Gastrocnemius medialis (tissue), 4 donors: ENCODE measurements around the gene TMEM181. TPM values are rescaled to one million over a fixed set of nuclear protein-coding genes. Genes with fewer than 3 reads are reported as not detected.
A peak's percentile ranks its signal among the peaks of the same experiment; 100 is the strongest.
"Not testable (repeated sequence)": the region's sequence is repeated elsewhere in the genome, so short reads cannot be mapped to it uniquely, and the experiment has no call there.

Source experiments
- ATAC-seq, 2 donors: fragments of 150-250 bp; one replicate each; pipeline ENCODE4 v1.9.1; 2016
- DNase-seq, 2 donors: peaks; one replicate each; pipeline ENCODE4 v3.0.0-alpha.2; 2019
- H3K27ac ChIP-seq, 4 donors: fragments of 200-600 bp; sonication (generic); 1 replicate in 1 of 4; 2 replicates in 3 of 4; pipeline ENCODE4 v1.5.1; 2016 to 2018; ENCODE audit warnings: mild to moderate bottlenecking in 2 of 4, moderate library complexity in 1 of 4
- H3K27me3 ChIP-seq, 3 donors: fragments of 200-600 bp; sonication (generic) in 2 of 3; 1 replicate in 1 of 3; 2 replicates in 2 of 3; pipeline versions ENCODE4 v1.5.1 to v1.6.0; 2016 to 2019; ENCODE audit warnings: mild to moderate bottlenecking in 1 of 3, moderate library complexity in 1 of 3
- H3K36me3 ChIP-seq, 2 donors: fragments of 200-600 bp; sonication (generic) in 1 of 2; one replicate each; pipeline ENCODE4 v1.5.1; 2017 to 2018
- H3K4me1 ChIP-seq, 2 donors: fragments of 200-600 bp; sonication (generic) in 1 of 2; one replicate each; pipeline ENCODE4 v1.5.1; 2016 to 2017; ENCODE audit warnings: mild to moderate bottlenecking in 2 of 2
- H3K4me3 ChIP-seq, 4 donors: fragments of 200-600 bp; sonication (generic) in 3 of 4; 1 replicate in 1 of 4; 2 replicates in 3 of 4; pipeline ENCODE4 v1.5.1; 2016 to 2019; ENCODE audit warnings: mild to moderate bottlenecking in 2 of 4
- H3K9me3 ChIP-seq, 3 donors: fragments of 200-600 bp; sonication (generic) in 2 of 3; 1 replicate in 1 of 3; 2 replicates in 2 of 3; pipeline ENCODE4 v1.5.1; 2016 to 2019
- POLR2A ChIP-seq, 2 donors: fragments of 450-650 bp; IDR thresholded peaks; one replicate each; pipeline ENCODE4 v1.6.1; 2017; ENCODE audit warnings: antibody characterized with exemption in 2 of 2, mild to moderate bottlenecking in 2 of 2, moderate library complexity in 2 of 2
- in situ Hi-C, 4 donors: fragments of 200-750 bp; cut with MboI; loops; one replicate each; pipeline versions ENCODE4 v1.15.0 to v1.8.0; 2017; ENCODE audit warnings: low sequenced_read_pairs in 4 of 4
- intact Hi-C: fragments of 100-400 bp; cut with DNase I; formaldehyde crosslinking; loops from one replicate; pipeline ENCODE4 v1.15.1; 2023; ENCODE audit warnings: low total_unique reads
- total RNA-seq, 4 donors: library from RNA; depleted of rRNA; stranded (reverse); fragments of >200 nt; gene quantifications; one replicate each; pipeline versions ENCODE4 v1.1.0 to v1.2.3, GENCODE V29; 2016
- TF ChIP-seq, protein P1 (sequence below), 5 experiments: fragments of 450-650 bp in 3 of 5; fragments of 200-600 bp in 2 of 5; sonication (generic) in 2 of 5; IDR thresholded peaks in 4 of 5; conservative IDR thresholded peaks in 1 of 5; 1 replicate in 4 of 5; 2 replicates in 1 of 5; pipeline ENCODE4 v1.5.1; 2016 to 2019; ENCODE audit warnings: antibody characterized with exemption in 5 of 5, mild to moderate bottlenecking in 3 of 5, moderate library complexity in 3 of 5

The TMEM181 gene
- total RNA-seq, 4 donors from 2014 or later = 12.1 to 17.9 (median 12.9) TPM

- Histone ChIP-seq H3K27me3 (no peaks in the 10 kb centered on the region), H3K4me3 (no peak overlapping the region), H3K4me1 (peaks cover 33 to 34% of the 10 kb centered on the region in 2 donors), H3K9me3 (no peaks in the 10 kb centered on the region), H3K36me3 (no peaks in the 10 kb centered on the region), H3K27ac (peak overlapping the region in 3 of 4 donors; percentile 43 to 100 (median 97))
- in situ Hi-C loops = no loop called here
- no peak for ATAC-seq
- intact Hi-C loops = loop anchor here (10.0 kb wide), 2 partner anchors 601 to 1401 kb away; no protein-coding TSS in a partner anchor
- TF ChIP-seq POLR2A (IDR thresholded peaks at IDR 0.05) = no peak
- TF ChIP-seq, protein P1, sequence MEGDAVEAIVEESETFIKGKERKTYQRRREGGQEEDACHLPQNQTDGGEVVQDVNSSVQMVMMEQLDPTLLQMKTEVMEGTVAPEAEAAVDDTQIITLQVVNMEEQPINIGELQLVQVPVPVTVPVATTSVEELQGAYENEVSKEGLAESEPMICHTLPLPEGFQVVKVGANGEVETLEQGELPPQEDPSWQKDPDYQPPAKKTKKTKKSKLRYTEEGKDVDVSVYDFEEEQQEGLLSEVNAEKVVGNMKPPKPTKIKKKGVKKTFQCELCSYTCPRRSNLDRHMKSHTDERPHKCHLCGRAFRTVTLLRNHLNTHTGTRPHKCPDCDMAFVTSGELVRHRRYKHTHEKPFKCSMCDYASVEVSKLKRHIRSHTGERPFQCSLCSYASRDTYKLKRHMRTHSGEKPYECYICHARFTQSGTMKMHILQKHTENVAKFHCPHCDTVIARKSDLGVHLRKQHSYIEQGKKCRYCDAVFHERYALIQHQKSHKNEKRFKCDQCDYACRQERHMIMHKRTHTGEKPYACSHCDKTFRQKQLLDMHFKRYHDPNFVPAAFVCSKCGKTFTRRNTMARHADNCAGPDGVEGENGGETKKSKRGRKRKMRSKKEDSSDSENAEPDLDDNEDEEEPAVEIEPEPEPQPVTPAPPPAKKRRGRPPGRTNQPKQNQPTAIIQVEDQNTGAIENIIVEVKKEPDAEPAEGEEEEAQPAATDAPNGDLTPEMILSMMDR (IDR thresholded peaks at IDR 0.05 in 4 of 5, conservative IDR thresholded peaks at IDR 0.05 in 1 of 5) = no peak
- peak in 1 of 2 donors; percentile 7 for DNase-seq
Measured at GRCh38 chr6:158646023-158646910, 86.4 kb downstream of the TMEM181 start.

- in situ Hi-C loops = no loop called here
- TF ChIP-seq, protein P1 (IDR thresholded peaks at IDR 0.05 in 4 of 5, conservative IDR thresholded peaks at IDR 0.05 in 1 of 5) = no peak
- TF ChIP-seq POLR2A (IDR thresholded peaks at IDR 0.05) = no peak
- Histone ChIP-seq H3K36me3 (no peaks in the 10 kb centered on the region), H3K27ac (peak overlapping the region in 1 of 4 donors; percentile 80), H3K9me3 (no peaks in the 10 kb centered on the region), H3K4me1 (peaks cover 22 to 23% of the 10 kb centered on the region in 2 donors), H3K27me3 (no peaks in the 10 kb centered on the region), H3K4me3 (no peak overlapping the region)
- no peak for ATAC-seq
- intact Hi-C loops = loop anchor here (10.0 kb wide), 2 partner anchors 603 to 1403 kb away; no protein-coding TSS in a partner anchor
- no peak for DNase-seq
Measured at GRCh38 chr6:158647501-158647900, 87.6 kb downstream of the TMEM181 start.

DNA sequence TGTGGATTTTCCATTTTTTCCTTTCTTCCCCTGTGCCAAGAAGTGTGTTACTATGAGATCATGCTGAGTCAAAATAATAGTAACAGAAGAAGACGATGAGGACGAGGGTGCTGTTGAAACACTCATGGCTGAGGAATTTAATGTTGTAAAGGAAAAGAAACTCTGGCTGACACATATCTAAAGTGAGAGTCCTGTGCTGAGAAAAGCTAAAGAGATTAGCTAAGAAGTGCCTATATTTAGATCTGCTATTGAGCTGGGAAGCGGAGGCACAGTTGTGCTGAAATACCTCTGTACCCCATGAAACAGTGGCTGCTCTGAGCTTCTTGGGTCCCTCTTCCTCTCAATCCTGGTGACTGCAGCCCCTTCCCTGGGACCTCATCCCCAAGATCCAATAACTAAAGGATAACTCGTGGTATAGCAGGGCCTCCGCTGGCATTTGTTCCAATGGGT is 88.8 kb downstream of the TMEM181 start:
- no peaks in the 10 kb centered on the region for H3K9me3 ChIP-seq
- in situ Hi-C loops = no loop called here
- H3K4me1 ChIP-seq = peaks cover 10 to 12% of the 10 kb centered on the region in 2 donors
- intact Hi-C loops = loop anchor here (10.0 kb wide), 2 partner anchors 604 to 1404 kb away; no protein-coding TSS in a partner anchor
- DNase-seq = no peak
- TF ChIP-seq, protein P1 (IDR thresholded peaks at IDR 0.05 in 4 of 5, conservative IDR thresholded peaks at IDR 0.05 in 1 of 5) = no peak
- TF ChIP-seq POLR2A (IDR thresholded peaks at IDR 0.05) = no peak
- ATAC-seq = peak; percentile 75 to 76
- no peak overlapping the region for H3K4me3 ChIP-seq
- peak overlapping the region; percentile 77 to 82 (median 78) for H3K27ac ChIP-seq
- no peaks in the 10 kb centered on the region for H3K27me3 ChIP-seq
- no peaks in the 10 kb centered on the region for H3K36me3 ChIP-seq

- in situ Hi-C loops = no loop called here
- Histone ChIP-seq H3K27me3 (no peaks in the 10 kb centered on the region), H3K9me3 (no peaks in the 10 kb centered on the region), H3K27ac (peak within 1 kb of the TSS; percentile 77 to 82 (median 78)), H3K36me3 (no peaks in the 10 kb centered on the region), H3K4me1 (peaks cover 15 to 19% of the 10 kb centered on the region in 2 donors), H3K4me3 (no peak within 1 kb of the TSS)
- TF ChIP-seq POLR2A (IDR thresholded peaks at IDR 0.05) = peak; percentile 8 to 32
- TF ChIP-seq, protein P1 (IDR thresholded peaks at IDR 0.05 in 4 of 5, conservative IDR thresholded peaks at IDR 0.05 in 1 of 5) = no peak
- no peak for ATAC-seq
- no peak for DNase-seq
- intact Hi-C loops = loop anchor here (10.0 kb wide), 3 partner anchors 605 to 1405 kb away; no protein-coding TSS in a partner anchor
Measured at GRCh38 chr6:158649289-158650143, 89.6 kb downstream of the TMEM181 start, which contains the start of gene SYTL3. TSS of gene SYTL3 (plus strand) at chr6:158650054. CDS start at chr6:158663269, 13,215 bp downstream.

DNA sequence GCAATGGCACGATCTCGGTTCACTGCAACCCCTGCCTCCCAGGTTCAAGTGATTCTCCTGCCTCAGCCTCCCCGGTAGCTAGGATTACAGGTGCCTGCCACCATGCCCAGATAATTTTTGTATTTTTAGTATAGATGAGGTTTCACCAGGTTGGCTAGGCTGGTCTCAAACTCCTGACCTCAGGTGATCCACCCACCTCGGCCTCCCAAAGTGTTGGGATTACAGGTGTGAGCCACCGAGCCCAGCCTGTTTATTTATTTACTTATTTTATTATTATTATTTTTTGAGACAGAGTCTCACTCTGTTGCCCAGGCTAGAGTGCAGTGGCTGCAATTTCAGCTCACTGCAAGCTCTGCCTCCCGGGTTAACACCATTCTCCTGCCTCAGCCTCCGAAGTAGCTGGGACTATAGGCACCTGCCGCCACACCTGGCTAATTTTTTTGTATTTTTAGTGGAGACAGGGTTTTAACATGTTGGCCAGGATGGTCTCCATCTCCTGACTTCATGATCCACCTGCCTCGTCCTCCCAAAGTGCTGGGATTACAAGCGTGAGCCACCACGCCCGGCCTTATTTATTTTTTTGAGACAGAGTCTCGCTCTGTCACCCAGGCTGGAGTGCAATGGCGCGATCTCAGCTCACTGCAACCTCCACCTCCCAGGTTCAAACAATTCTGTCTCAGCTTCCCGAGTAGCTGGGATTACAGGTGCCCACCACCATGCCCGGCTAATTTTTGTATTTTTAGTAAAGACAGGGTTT is 92.3 kb downstream of the TMEM181 start:
- ATAC-seq, H3K4me3 ChIP-seq, H3K27me3 ChIP-seq, in situ Hi-C loops, DNase-seq, H3K36me3 ChIP-seq, H3K9me3 ChIP-seq: not testable (repeated sequence)
- intact Hi-C loops = loop anchor here (10.0 kb wide), 1 partner anchor 883 kb away; no protein-coding TSS in a partner anchor
- H3K4me1 ChIP-seq = peaks cover 20 to 26% of the 10 kb centered on the region in 2 donors
- H3K27ac ChIP-seq = peak overlapping the region in 1 of 4 donors; percentile 92
